ENCODE data around the gene NEGR1.

GRCh38 chr1:71964188-71964587, 318.2 kb downstream of the NEGR1 start:
- TF ChIP-seq, protein P1, sequence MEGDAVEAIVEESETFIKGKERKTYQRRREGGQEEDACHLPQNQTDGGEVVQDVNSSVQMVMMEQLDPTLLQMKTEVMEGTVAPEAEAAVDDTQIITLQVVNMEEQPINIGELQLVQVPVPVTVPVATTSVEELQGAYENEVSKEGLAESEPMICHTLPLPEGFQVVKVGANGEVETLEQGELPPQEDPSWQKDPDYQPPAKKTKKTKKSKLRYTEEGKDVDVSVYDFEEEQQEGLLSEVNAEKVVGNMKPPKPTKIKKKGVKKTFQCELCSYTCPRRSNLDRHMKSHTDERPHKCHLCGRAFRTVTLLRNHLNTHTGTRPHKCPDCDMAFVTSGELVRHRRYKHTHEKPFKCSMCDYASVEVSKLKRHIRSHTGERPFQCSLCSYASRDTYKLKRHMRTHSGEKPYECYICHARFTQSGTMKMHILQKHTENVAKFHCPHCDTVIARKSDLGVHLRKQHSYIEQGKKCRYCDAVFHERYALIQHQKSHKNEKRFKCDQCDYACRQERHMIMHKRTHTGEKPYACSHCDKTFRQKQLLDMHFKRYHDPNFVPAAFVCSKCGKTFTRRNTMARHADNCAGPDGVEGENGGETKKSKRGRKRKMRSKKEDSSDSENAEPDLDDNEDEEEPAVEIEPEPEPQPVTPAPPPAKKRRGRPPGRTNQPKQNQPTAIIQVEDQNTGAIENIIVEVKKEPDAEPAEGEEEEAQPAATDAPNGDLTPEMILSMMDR (conservative IDR thresholded peaks at IDR 0.05; ENCODE audit: low read length) = no peak
- TF ChIP-seq EZH2phosphoT487 (IDR thresholded peaks at IDR 0.05; ENCODE audit: borderline replicate concordance, low read depth, low read length) = no peak

Data from OCI-LY7 (cell line).